ENCODE measurements around the gene TRMT10C.

GRCh38 chr3:101533603-101533968, 28.1 kb upstream of the TRMT10C start:
- TF ChIP-seq CTCF (conservative IDR thresholded peaks at IDR 0.05; ENCODE audit: low read depth in 2 of 2): no peak
- no peak for TF ChIP-seq CREB1 (CRISPR knock-in tag; IDR thresholded peaks at IDR 0.05; ENCODE audit: low read depth)
- TF ChIP-seq POLR2AphosphoS5 (IDR thresholded peaks at IDR 0.05; ENCODE audit: low read depth): no peak
- no peak for TF ChIP-seq EZH2 (IDR thresholded peaks at IDR 0.05; ENCODE audit: low read depth, unreplicated experiment)
- TF ChIP-seq EZH2phosphoT487 (IDR thresholded peaks at IDR 0.05; ENCODE audit: unreplicated experiment): no peak
- no peak for TF ChIP-seq REST (IDR thresholded peaks at IDR 0.05; ENCODE audit: unreplicated experiment)
- no peak for TF ChIP-seq ZNF114 (CRISPR knock-in tag; IDR thresholded peaks at IDR 0.05)
